GM18508 (cell line): ENCODE results near the gene POU2AF2.
"Not testable (repeated sequence)": the region's sequence is repeated elsewhere in the genome, so short reads cannot be mapped to it uniquely, and the experiment has no call there.

Experiments
- ATAC-seq: cut with Tn5 transposase; IDR thresholded peaks from one replicate; pipeline ENCODE4 v1.9.1; 2021; ENCODE audit warnings: moderate number of reproducible peaks; ENCODE audit not compliant: insufficient read depth, unreplicated experiment

POU2AF2 gene, protein sequence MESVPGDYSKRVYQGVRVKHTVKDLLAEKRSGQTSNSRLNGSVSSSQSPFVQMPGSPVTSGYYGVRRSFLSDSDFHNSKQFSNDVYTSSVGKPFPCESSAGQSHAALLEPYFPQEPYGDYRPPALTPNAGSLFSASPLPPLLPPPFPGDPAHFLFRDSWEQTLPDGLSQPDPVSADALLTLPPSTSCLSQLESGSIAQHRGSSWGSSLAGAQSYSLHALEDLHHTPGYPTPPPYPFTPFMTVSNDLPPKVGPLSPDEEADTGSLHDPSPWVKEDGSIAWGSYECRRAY

DNA sequence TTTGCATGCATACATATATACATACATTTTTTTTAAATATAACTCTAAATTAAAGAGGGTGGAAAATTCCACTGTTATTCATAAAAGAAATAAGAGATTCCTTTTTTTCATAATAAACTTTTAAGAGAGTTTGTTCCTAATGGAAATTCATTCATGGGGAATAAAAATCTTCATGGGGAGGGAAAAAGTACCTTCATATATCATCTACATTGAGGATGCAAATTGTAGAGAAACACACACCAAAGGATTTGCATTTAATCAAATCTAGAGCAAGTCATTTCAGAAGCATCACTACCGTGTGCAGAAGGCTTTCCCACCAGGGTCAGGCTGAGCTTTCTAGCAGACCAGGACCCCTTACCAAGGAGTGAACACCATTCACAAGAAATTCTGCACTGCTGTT is at the start of gene POU2AF2:
Gene POU2AF2, plus strand, starts transcription at position 301 of the 400 bp plus-strand sequence. CDS start 129 bp downstream, outside the sequence.
- ATAC-seq: no peak

DNA sequence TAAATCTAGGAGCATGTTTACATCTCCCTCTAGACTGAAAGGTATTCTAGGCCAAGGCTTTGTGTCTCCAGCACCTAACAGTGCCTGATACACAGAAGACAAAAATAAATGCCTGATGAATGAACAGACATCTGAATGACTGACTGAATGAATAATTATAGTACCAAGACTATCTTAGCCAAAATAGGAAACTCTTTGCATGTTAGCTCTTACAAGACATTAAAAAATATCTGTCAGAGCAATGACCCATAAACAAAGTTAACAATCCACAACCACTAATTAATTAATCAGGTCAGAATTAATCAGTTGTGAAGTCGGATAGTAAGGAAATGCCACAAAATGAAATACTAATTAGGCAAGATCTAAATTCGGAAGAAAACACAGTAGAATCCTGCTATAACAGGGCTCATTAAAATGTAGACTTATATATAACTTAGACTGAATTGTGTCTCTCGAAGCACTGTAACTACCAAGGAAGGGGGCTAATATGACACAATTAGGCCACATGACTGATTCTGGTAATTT is 45.5 kb upstream of the POU2AF2 start:
- ATAC-seq: no peak

DNA sequence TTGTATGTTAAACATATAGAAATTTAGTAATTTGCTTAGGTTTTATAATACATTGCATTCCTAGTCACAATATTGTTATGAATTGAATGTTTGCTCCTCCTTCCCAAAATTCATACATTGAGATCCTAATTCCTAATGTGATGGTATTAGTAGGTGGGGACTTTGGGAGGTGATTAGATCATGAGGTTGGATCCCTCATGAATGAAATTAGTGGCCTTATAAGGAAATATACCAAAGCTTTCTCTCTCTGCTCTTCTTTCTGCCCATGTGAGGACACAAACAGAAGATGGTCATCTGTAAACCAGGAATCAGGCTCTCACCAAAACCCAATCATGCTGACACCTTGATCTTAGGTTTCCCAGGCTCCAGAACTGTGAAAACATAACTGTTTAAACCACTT is 41.3 kb upstream of the POU2AF2 start:
- no peak for ATAC-seq

GRCh38 chr11:111205632-111206385 is 39.7 kb upstream of the POU2AF2 start:
- ATAC-seq: no peak

GRCh38 chr11:111206472-111206871 is 39.1 kb upstream of the POU2AF2 start:
- no peak for ATAC-seq

GRCh38 chr11:111207213-111207612 is 38.3 kb upstream of the POU2AF2 start:
- ATAC-seq: no peak

DNA sequence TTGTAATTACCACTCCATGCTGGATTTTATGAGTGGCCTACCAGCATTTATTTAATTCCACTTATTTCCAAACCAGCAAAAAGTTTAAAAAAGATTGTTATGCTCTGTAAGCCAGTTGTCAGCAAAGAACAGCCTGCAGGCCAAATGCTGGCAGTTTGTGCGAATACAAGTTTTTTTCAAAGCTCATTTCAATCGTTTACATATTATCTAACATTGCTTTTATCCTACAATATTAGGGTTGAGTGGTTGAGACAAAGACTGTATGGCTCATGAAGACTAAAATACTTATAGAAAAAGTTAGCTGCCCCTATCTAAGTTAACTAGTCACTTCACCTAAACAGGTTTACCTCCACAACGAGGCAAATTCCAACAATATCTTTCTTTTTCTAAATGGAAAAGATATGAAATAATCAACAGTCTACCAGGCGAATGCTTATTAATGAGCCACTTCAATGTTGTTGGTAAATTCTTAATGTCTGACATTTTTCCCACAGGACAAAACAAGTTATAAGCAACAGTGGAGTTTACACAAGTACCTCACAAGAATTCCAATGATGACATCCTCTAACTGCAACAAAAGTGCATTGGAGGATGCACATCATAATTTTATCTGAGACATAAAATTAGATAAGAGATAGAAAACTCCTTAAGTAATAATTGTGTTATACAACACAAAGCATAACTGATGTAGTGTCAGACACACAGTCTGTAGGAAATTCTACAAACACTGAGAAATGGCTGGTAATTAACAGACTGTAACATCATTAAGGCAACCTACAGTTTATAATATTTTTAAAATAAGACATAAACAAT is 35.8 kb upstream of the POU2AF2 start:
- ATAC-seq: no peak

- ATAC-seq: no peak
These were observed 32.3 kb upstream of the POU2AF2 start for GRCh38 chr11:111213256-111213655.

DNA sequence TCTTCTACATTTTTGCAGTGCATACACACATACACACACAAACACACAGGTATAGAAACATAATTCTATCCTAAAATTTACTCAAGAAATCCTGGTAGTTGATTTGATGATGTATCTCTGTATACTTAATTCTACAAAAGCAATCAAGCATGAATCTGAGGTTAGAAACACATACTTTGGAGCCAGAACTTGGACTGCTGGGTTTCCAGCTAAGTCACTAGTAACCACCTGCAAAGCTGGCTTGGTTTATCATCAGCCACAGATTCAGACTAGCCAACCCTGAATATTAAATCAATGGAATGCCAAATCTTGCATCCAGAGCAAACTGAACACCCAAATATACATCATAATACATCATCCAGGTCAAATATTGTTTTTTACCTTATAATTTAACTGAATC is 24.8 kb upstream of the POU2AF2 start:
- ATAC-seq: no peak

DNA sequence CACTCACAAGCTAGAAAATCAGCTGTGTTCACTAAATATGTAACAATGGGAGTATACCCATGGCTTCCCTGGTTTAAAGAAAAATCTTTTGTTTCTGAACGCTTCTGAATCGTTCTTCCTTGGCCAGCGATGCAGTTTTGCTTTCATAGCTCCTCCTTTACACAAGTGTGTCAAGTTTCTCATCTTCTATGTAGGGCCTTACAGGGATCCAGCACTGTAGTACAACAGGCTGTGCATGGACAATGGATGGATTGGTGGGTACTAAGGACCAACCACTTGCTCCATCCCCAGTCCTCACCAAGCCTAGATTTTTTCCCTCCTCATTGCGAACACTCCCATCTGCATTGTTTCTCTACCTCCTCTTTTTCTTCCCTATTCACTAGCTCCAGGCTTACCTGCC is 24.3 kb upstream of the POU2AF2 start:
- ATAC-seq: no peak

- ATAC-seq: not testable (repeated sequence)
These were observed 23.6 kb upstream of the POU2AF2 start for GRCh38 chr11:111221936-111222335.

DNA sequence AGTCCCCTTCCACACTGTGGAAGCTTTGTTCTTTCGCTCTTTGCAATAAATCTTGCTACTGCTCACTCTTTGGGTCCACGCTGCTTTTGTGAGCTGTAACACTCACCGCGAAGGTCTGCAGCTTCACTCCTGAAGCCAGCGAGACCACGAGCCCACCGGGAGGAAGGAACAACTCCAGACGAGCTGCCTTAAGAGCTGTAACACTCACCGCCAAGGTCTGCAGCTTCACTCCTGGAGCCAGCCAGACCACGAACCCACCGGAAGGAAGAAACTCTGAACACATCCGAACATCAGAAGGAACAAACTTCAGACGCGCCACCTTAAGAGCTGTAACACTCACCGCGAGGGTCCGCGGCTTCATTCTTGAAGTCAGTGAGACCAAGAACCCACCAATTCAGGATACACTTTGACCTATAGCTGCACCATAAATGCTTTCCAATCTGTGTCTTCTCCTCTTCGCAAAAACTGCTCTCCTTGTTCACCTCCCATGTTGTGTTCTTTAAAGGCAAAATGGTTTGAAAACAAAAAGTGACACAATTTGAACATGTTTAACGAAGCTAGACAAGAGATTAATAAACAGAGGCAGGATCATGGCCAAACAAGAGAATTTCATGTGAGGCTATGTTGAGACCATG is 22.6 kb upstream of the POU2AF2 start:
- not testable (repeated sequence) for ATAC-seq

- ATAC-seq: no peak
These were observed 19.6 kb upstream of the POU2AF2 start for GRCh38 chr11:111225881-111226280.

DNA sequence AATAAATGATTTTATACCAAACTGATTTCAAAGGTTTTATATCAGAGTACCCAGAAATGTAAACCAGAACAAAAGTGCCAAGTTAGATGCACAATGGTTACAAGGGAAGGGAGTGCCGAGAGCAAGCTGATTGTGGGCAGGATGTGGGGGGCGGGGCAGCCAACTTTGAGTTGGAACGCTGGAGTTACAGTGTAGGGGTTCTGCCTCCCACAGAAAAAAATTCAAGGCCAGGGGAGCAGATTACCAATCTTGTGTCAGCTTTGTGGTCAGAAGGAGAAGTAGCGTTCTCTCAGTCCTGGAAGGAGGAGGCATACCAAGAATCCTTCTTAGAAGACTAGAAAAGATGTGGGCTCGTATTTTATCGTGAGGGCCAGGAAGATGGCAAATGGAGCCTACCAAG is 15.9 kb upstream of the POU2AF2 start:
- no peak for ATAC-seq

DNA sequence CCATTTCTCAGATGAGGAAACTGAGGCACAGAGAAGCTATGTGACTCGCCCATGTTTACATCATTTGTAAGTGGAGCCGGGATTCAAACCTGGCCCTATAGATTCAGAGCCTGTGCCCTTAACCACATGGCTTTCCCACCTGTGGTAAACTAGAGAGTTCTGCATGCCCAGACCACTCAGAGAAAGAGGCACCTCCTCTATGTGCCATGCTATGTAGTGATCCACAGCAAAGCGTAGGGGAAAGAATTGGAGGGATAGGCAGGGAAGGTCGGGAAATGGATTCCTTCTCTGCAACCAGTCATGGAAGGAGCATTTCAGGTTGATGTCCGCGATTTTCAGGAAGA is 15.4 kb upstream of the POU2AF2 start:
- ATAC-seq: peak; percentile 13

- no peak for ATAC-seq
These were observed 13.7 kb upstream of the POU2AF2 start for GRCh38 chr11:111231836-111232235.

- ATAC-seq: no peak
These were observed 9.1 kb upstream of the POU2AF2 start for GRCh38 chr11:111236383-111236782.

DNA sequence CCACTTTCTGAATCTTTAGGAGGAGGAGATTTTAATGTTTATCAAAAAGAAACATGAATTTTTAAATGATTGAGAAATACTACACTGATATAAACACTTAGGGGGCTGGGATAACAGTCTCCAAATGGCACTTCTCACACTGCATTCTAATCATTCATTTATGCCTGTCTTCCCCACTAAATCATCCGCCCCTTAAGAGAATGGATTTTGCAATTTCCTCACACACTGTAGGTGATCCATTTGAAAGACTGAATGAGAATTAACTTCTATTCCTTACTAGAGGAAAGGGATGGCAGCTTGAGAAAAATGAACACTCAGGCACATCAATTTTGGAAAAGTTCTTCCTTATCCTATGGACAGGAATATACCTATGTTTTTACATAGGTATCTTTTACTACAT is 7.6 kb upstream of the POU2AF2 start:
- ATAC-seq: no peak

DNA sequence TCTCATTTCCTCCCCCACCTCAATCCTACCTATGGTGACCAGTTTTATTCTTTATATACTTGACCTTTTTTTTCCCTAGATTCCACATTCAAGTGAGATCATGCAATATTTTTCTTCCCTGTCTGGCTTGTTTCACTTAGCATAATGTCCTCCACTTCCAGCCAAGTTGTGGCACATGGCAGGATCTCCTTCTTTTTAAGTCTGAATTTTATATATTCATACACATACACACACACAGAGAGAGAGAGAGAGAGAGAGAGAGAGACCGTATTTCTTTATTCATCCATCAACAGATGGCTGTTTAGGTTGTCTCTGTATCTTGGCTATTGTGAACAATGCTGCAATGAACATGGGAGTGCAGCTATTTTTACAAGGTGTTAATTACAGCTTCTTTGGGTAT is 1.4 kb downstream of the POU2AF2 start:
- no peak for ATAC-seq

DNA sequence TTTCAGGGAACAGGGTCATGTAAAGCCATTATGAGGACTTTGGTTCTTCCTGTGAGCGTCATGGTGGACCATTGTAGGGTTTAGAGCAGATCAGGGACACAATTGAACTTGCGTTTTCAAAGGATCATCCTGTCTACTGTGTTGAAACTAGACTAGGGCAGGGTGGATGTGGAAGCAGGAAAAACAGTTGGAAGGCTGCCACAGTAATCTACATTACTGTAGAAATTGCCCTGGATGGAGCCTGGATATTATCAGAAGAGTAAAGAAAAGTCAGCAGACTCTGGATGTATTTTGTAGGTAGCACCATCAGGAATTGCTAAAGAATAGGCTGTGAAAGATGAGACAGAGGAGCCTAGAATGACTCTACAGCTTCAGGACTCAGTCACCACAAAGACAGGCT is 5.4 kb downstream of the POU2AF2 start:
- no peak for ATAC-seq
